GM12875 (cell line): ENCODE results near the gene IFIT3.
"Not testable (repeated sequence)": the region's sequence is repeated elsewhere in the genome, so short reads cannot be mapped to it uniquely, and the experiment has no call there.

ENCODE experiments used
- H3K4me3 ChIP-seq: one replicate; pipeline ENCODE4 v1.5.1; 2011; ENCODE audit warnings: low read depth, low read length, control low read depth
- TF ChIP-seq, protein P1 (sequence below): IDR thresholded peaks from 2 replicates; pipeline ENCODE4 v1.5.1; 2011; ENCODE audit warnings: low read depth, mild to moderate bottlenecking, control low read depth, inconsistent platforms, low read length, moderate library complexity, borderline replicate concordance; ENCODE audit not compliant: insufficient read depth

Gene IFIT3

DNA sequence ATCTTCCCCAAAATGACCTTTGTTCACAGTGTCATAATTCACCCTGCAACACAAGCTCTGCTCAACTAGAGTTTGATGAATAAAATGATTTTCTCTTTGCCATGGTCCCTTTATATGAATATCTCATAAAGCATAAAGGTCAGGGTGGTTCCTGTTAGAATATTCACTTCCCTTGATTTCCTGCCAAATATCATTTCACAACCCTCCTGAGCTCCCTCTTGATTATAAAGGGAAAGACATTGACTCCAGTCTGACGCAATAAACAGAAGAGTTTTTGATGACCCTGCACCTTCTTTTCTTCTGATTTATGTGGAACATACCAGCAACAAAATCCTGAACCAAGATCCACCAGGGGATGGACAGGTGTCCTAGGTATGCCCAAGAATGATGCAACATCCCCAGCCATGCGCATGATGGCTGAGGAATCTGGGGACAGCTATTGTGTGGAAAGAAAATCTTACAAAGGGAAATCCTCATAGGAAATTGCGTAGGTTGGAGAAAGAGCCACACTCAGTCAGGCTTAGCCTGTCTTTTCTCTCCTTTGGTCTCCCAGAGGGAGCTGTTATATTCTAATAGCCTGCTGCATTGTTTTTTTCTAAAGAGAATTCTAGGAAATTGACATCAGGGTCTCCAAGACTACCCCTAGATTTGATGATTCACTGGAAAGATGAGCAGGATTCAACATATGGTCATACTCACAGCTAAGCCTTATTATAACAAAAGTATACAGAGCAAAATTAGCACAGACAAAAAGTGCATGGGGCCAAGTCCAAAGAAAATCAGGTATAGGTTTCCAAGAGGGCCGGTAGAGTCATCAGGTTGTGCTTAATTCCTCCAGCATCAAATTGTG, 18.8 kb downstream of the IFIT3 start:
- TF ChIP-seq, protein P1, sequence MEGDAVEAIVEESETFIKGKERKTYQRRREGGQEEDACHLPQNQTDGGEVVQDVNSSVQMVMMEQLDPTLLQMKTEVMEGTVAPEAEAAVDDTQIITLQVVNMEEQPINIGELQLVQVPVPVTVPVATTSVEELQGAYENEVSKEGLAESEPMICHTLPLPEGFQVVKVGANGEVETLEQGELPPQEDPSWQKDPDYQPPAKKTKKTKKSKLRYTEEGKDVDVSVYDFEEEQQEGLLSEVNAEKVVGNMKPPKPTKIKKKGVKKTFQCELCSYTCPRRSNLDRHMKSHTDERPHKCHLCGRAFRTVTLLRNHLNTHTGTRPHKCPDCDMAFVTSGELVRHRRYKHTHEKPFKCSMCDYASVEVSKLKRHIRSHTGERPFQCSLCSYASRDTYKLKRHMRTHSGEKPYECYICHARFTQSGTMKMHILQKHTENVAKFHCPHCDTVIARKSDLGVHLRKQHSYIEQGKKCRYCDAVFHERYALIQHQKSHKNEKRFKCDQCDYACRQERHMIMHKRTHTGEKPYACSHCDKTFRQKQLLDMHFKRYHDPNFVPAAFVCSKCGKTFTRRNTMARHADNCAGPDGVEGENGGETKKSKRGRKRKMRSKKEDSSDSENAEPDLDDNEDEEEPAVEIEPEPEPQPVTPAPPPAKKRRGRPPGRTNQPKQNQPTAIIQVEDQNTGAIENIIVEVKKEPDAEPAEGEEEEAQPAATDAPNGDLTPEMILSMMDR = no peak
- H3K4me3 ChIP-seq = no peak overlapping the region

DNA sequence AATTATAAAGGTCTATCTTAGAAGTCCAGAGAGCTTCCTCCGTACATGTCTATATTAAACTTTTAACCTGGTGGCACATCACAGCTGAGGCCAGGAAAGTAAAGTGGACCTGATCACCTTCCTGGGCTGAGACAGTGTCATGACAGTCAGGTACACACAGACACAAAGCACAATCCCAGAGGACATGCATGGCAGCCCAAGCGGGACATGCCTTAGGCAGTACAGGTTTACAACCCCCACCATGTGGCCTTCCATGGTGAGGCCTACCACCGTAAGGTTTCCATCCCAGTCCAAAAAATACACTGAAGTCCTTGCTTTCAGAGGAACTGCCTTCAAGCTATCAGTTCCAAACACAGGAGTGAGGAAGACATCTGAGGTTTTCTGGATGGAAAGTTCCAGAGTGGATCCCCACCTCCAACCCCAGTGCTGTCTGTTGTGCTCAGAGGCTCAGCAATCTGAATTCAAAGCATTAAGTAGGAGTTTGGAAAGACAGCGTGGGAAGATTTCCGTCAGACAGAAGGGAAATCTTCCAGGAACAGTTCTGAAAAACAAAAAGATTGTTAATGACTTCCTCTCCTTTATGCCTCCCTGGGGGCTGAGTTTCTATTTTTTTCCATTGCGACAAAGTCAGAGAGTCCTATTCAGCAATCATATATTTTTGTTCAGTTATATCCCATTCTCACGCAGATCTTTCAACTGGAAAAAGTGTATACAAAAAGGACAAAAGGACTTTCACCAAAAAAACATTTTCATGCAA, 20.1 kb downstream of the IFIT3 start:
- H3K4me3 ChIP-seq = no peak overlapping the region
- TF ChIP-seq, protein P1 = no peak

DNA sequence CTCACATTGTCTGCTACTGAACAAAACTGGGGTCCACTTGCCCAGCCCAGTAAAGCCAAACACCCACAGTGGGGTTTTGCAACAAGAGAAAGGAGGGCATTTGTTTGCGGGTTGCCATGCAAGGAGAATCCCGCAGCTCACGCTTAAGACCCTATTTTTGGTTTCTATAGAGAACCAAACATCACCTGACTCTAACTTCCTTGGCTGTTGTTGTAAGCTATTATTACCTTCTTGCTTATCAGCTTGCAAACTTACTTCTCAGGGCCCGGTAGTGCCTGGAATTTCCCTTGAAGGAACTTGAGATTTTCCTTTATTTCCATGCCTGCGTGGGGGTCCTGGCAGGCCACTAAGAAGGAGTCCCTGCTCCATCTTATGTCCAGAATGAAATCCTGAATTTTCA, 20.7 kb downstream of the IFIT3 start:
- H3K4me3 ChIP-seq = no peak overlapping the region
- TF ChIP-seq, protein P1 = no peak

DNA sequence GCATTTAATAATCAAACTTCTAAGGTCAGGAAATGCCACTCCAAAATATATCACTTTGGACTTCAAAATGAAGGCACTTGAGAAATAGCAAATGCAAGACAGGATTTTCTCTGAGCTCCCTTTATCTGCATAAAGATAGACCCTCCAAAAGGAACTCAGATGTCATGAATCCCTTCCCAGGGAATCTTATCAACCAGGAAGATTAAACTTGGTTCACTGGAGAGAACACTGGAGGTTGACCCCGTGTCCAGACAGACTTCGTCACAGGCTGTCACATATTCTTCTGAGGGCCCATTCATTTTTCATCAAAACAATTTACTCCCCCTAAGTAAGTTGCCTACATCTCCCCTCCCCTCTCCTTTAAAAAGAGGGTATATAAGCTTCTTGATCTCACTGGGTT, 21.2 kb downstream of the IFIT3 start:
- TF ChIP-seq, protein P1 = no peak
- no peak overlapping the region for H3K4me3 ChIP-seq

DNA sequence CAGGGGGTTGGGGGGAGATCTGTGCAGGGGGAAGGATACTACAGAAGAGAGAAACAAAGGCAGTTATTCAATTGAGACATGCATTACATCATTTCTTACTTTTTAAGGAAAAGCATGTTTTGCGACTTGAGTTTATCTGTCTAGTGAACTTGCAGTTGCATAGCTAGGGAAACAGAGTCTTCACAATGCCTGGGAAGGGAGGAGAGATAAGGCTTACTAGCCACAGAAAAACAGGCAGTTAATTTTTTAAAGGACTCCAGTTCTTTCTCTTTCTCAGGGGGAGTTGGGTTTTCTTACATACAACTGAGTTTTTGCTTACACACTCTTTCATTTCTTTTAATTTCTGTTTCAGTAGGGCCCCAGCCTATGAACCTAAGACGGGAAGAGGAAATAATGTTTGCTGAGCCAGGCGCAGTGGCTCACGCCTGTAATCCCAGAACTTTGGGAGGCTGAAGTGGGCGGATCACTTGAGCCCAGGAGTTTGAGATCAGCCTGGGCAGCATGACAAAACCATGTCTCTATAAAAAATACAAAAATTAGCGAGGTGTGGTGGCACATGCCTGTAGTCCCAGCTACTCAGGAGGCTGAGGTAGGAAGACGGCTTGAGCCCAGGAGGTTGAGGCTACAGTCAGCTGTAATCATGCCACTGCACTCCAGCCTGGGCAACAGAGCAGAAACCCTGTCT, 23.0 kb downstream of the IFIT3 start:
- not testable (repeated sequence) for H3K4me3 ChIP-seq

DNA sequence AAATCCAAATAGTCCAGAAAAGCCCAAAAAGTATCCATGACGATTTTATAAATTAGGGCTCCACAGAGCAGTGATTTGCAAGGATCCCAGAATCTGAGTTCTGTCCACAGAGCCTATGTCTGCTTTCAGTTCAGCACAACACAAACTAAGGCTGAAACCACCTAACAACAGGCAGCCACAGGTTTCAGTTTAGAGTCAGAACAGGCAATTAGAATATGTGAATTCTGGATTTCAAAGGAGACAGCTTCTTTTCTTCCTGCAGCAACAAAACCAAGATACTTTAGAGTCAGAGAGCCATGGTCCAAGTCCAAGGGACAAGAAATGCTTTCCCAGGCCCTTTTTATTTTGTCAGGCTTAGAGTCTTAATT, 23.6 kb downstream of the IFIT3 start:
- H3K4me3 ChIP-seq = no peak overlapping the region
- TF ChIP-seq, protein P1 = no peak

DNA sequence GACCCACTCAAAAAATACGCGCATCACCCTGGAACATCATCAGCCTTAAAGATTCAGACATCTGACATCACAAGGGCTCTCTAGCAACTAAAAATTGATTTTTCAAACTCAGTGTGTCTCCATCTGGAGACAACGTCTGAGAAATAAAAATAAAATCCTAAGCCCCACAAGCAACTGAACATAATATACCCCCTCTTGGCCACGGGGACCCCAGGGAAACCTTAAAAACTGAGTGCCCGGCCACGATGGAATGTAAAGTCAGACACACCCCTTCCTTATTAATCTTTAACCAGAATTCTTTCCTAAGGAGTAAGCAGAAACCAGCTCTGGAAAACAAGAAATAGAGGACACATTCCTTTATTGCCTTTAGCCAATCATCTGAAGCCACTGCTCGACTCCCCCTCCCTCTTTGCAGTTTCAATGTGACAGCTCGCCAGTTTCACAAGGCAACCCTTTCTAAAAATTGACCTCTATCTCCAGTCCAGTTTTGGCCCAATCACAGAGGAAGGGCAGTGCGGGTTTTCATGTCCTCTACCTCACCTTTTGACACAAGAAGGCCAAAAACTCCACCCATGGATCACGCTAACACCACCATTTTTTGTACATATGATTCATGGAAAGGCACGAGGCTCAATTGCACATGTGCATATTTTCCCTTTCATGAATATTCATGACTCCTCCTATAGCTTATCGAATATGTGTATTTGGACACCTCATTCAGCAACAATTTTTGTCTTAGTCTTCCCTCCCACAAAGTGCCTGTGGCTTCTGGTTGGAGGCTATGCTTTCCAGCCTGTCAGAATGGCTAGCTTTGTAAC, 24.2 kb downstream of the IFIT3 start:
- TF ChIP-seq, protein P1 = no peak
- H3K4me3 ChIP-seq = no peak overlapping the region
